Astrocyte of the hippocampus (primary cell): ENCODE measurements around the gene SNRPA.
"Not testable (repeated sequence)": the region's sequence is repeated elsewhere in the genome, so short reads cannot be mapped to it uniquely, and the experiment has no call there.

Experiments
- DNase-seq: peaks from one replicate; pipeline ENCODE4 v3.0.0; 2011; ENCODE audit warnings: low read depth, low spot score

SNRPA gene

GRCh38 chr19:40744554-40745401, 6.2 kb upstream of the SNRPA start:
- DNase-seq, result no peak

GRCh38 chr19:40745402-40745780, 5.6 kb upstream of the SNRPA start:
- DNase-seq, result peak; percentile 51

- no peak for DNase-seq
These were observed 3.5 kb upstream of the SNRPA start for GRCh38 chr19:40747536-40747935.

- DNase-seq, result peak; percentile 100
These were observed 737 bp upstream of the SNRPA start, which contains the start of gene ACTMAP for GRCh38 chr19:40750058-40750873. Gene ACTMAP (minus strand): TSS chr19:40750477. CDS start chr19:40749803, 674 bp downstream.

GRCh38 chr19:40752257-40752781, 1.3 kb downstream of the SNRPA start:
- DNase-seq, result no peak

GRCh38 chr19:40754611-40755247, 3.7 kb downstream of the SNRPA start:
- no peak for DNase-seq

- no peak for DNase-seq
These were observed 4.2 kb downstream of the SNRPA start for GRCh38 chr19:40755248-40755624.

GRCh38 chr19:40755791-40756190, 4.8 kb downstream of the SNRPA start:
- no peak for DNase-seq

GRCh38 chr19:40756502-40757110, 5.6 kb downstream of the SNRPA start:
- DNase-seq, result peak; percentile 28

- no peak for DNase-seq
These were observed 7.5 kb downstream of the SNRPA start for GRCh38 chr19:40758491-40758890.

- DNase-seq, result no peak
These were observed 8.3 kb downstream of the SNRPA start for GRCh38 chr19:40759352-40759751.

GRCh38 chr19:40762754-40763470, 11.9 kb downstream of the SNRPA start:
- peak; percentile 48 for DNase-seq

GRCh38 chr19:40763526-40763925, 12.5 kb downstream of the SNRPA start:
- no peak for DNase-seq

GRCh38 chr19:40763963-40764362, 13.0 kb downstream of the SNRPA start:
- DNase-seq, result no peak

GRCh38 chr19:40766385-40766784, 15.4 kb downstream of the SNRPA start:
- DNase-seq, result not testable (repeated sequence)

- DNase-seq, result no peak
These were observed 17.9 kb downstream of the SNRPA start for GRCh38 chr19:40768869-40769268.

GRCh38 chr19:40771101-40771862, 20.3 kb downstream of the SNRPA start:
- not testable (repeated sequence) for DNase-seq

GRCh38 chr19:40774916-40775631, 24.1 kb downstream of the SNRPA start, which contains the start of gene MIA:
Gene MIA (plus strand): TSS chr19:40775521. CDS start chr19:40775543, 22 bp downstream.
- DNase-seq, result peak; percentile 27

- DNase-seq, result no peak
These were observed 24.6 kb downstream of the SNRPA start for GRCh38 chr19:40775632-40776022.
